CD4-positive, alpha-beta T cell (primary cell): ENCODE data around the gene PER1. TPM values are rescaled to one million over a fixed set of nuclear protein-coding genes. Genes with fewer than 3 reads are reported as not detected.

Experiments
- ATAC-seq: fragments of 200-7000 bp; cut with Tn5 transposase; one replicate; pipeline ENCODE4 v1.10.0; 2022; ENCODE audit warnings: mild to moderate bottlenecking; ENCODE audit not compliant: poor library complexity
- CTCF ChIA-PET: fragments of 350-600 bp; sonication (Branson Sonifier 250); formaldehyde crosslinking; loops from one replicate; lab custom pipeline; 2021; ENCODE audit warnings: antibody characterized with exemption, inconsistent platforms; lab: Charles Lee
- POLR2A ChIA-PET: fragments of 350-600 bp; sonication (Branson Sonifier 250); formaldehyde crosslinking; loops from one replicate; lab custom pipeline; 2021; ENCODE audit warnings: antibody characterized with exemption, inconsistent platforms; lab: Charles Lee
- DNase-seq, 14 experiments: peaks; one replicate each; pipeline ENCODE4 v3.0.0-alpha.2; 2013 to 2020; ENCODE audit warnings: mixed read lengths in 2 of 14
- H3K27ac ChIP-seq, 2 donors: one replicate each; pipeline versions ENCODE4 v1.5.1 to v1.7.0; 2013; ENCODE audit warnings: low read length in 2 of 2, low read depth in 1 of 2, mild to moderate bottlenecking in 1 of 2
- H3K27me3 ChIP-seq, 2 experiments: 1 replicate in 1 of 2; 2 replicates in 1 of 2; pipeline versions ENCODE4 v1.6.1 to v1.7.0; 2013; ENCODE audit warnings: low read length in 2 of 2, control low read depth in 1 of 2, mild to moderate bottlenecking in 1 of 2, moderate library complexity in 1 of 2; ENCODE audit not compliant: insufficient read depth in 2 of 2, control insufficient read depth in 1 of 2
- H3K36me3 ChIP-seq: one replicate; pipeline ENCODE4 v1.6.1; 2013; ENCODE audit warnings: low read length, control low read depth; ENCODE audit not compliant: insufficient read depth
- H3K4me1 ChIP-seq: one replicate; pipeline ENCODE4 v1.6.1; 2013; ENCODE audit warnings: low read length, control low read depth; ENCODE audit not compliant: insufficient read depth
- H3K4me3 ChIP-seq: one replicate; pipeline ENCODE4 v1.5.1; 2013; ENCODE audit warnings: mild to moderate bottlenecking, low read length, moderate library complexity
- H3K9me3 ChIP-seq, 2 experiments: 1 replicate in 1 of 2; 2 replicates in 1 of 2; pipeline versions ENCODE4 v1.6.1 to v1.7.0; 2013; ENCODE audit warnings: low read length in 2 of 2, mild to moderate bottlenecking in 2 of 2, control low read depth in 1 of 2, moderate library complexity in 1 of 2; ENCODE audit not compliant: control insufficient read depth in 1 of 2, insufficient read depth in 1 of 2
- H3K27ac Mint-ChIP-seq: one replicate; pipeline ENCODE4 v1.8.0; 2020; ENCODE audit warnings: mixed read lengths
- H3K27me3 Mint-ChIP-seq: one replicate; pipeline ENCODE4 v1.8.0; 2021; ENCODE audit warnings: mixed read lengths
- H3K36me3 Mint-ChIP-seq: one replicate; pipeline ENCODE4 v1.8.0; 2021; ENCODE audit warnings: low read depth, mixed read lengths
- H3K4me1 Mint-ChIP-seq: one replicate; pipeline ENCODE4 v1.8.0; 2021; ENCODE audit warnings: low read depth, mixed read lengths
- H3K4me3 Mint-ChIP-seq: one replicate; pipeline ENCODE4 v1.8.0; 2020; ENCODE audit warnings: mild to moderate bottlenecking, mixed read lengths
- H3K9me3 Mint-ChIP-seq: one replicate; pipeline ENCODE4 v1.8.0; 2020; ENCODE audit warnings: mixed read lengths
- intact Hi-C, 2 experiments: fragments of 100-400 bp; cut with DNase I in 1 of 2; cut with micrococcal nuclease in 1 of 2; formaldehyde crosslinking; loops; one replicate each; pipeline versions ENCODE4 v1.15.1 to v1.9.0; 2023 to 2025; cut with DNase I, micrococcal nuclease
- total RNA-seq, 174 experiments: library from RNA in 2 of 174; stranded (reverse) in 2 of 174; gene quantifications; one replicate each; pipeline ENCODE4 v1.2.3 and lab custom pipeline; 2021 to 2026
- TF ChIP-seq, protein P1 (sequence below): fragments of 200-600 bp; IDR thresholded peaks from one replicate; pipeline ENCODE4 v1.8.0; 2022; ENCODE audit warnings: antibody characterized with exemption, mild to moderate bottlenecking

Gene PER1
- total RNA-seq, 2 experiments from 2014 or later: 1,723 to 1,794 TPM

DNA sequence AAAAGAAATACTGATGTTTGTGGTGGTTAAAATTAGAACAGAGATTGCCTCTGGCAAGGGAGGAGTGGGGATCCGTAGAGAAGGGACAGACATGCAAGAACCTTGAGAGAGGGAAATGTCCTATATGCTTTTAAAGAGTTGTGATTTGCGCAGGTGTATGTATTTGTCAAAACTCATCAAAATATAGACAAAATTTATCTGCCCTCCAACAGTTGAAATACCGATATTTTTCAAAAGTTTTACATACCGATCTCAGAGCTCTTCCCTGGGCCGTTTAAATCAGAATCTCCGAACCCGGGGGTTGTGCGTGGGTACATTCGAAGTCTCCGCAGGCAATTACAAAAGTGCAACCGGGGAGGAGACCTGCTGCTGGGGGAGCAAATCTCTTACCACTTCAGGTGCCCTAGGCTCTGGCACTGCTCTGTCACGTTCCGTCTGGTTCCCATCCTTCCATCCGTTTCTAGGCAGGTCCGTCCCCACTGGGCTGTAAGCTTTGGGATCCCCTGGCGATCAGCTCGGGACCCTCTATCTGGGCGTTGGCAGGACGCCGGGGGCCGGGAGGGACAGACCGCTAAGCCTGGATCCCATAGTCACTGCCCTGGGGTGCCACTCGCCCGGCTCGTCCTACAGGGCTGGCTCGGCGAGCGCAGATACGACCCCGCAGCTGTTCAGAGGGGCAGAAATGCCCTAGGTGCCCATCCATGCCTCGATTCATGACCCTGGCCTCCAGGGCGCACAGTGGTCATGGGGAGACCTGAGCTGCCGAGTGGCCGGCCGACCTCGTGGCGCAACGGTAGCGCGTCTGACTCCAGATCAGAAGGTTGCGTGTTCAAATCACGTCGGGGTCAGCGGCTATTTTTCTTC, 33.6 kb upstream of the PER1 start:
- Mint-ChIP-seq H3K27ac (no peak overlapping the region), H3K4me1 (peaks cover 16% of the 10 kb centered on the region), H3K4me3 (no peak overlapping the region), H3K36me3 (peaks cover 3% of the 10 kb centered on the region), H3K9me3 (no peaks in the 10 kb centered on the region), H3K27me3 (no peaks in the 10 kb centered on the region)
- intact Hi-C loops: loop anchor here (1.0 to 5.0 kb wide), 9 partner anchors 10 to 67 kb away; partner anchors contain the start of genes CTC1 (in 1 of the 2), PFAS (in 1 of the 2) and TMEM107 (in 1 of the 2)
- Histone ChIP-seq H3K36me3 (no peaks in the 10 kb centered on the region), H3K4me1 (peaks cover 51% of the 10 kb centered on the region), H3K27ac (peak overlapping the region; percentile 65 to 76), H3K9me3 (no peaks in the 10 kb centered on the region), H3K27me3 (no peaks in the 10 kb centered on the region), H3K4me3 (peak overlapping the region; percentile 93)
- DNase-seq (peak; percentile 77 to 97 (median 91)), ATAC-seq (peak; percentile 8)
- ChIA-PET CTCF (interaction anchor here (0.8 to 4.7 kb wide), 8 partner anchors 9 to 66 kb away, joined by 3 to 30 read pairs (median 9); partner anchors contain the start of gene TMEM107), POLR2A (interaction anchor here (0.7 to 10.5 kb wide), 13 partner anchors 10 to 110 kb away, joined by 5 to 344 read pairs (median 28); partner anchors contain the start of genes ALOXE3, AURKB, CTC1 and HES7)
- TF ChIP-seq, protein P1, sequence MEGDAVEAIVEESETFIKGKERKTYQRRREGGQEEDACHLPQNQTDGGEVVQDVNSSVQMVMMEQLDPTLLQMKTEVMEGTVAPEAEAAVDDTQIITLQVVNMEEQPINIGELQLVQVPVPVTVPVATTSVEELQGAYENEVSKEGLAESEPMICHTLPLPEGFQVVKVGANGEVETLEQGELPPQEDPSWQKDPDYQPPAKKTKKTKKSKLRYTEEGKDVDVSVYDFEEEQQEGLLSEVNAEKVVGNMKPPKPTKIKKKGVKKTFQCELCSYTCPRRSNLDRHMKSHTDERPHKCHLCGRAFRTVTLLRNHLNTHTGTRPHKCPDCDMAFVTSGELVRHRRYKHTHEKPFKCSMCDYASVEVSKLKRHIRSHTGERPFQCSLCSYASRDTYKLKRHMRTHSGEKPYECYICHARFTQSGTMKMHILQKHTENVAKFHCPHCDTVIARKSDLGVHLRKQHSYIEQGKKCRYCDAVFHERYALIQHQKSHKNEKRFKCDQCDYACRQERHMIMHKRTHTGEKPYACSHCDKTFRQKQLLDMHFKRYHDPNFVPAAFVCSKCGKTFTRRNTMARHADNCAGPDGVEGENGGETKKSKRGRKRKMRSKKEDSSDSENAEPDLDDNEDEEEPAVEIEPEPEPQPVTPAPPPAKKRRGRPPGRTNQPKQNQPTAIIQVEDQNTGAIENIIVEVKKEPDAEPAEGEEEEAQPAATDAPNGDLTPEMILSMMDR: no peak

DNA sequence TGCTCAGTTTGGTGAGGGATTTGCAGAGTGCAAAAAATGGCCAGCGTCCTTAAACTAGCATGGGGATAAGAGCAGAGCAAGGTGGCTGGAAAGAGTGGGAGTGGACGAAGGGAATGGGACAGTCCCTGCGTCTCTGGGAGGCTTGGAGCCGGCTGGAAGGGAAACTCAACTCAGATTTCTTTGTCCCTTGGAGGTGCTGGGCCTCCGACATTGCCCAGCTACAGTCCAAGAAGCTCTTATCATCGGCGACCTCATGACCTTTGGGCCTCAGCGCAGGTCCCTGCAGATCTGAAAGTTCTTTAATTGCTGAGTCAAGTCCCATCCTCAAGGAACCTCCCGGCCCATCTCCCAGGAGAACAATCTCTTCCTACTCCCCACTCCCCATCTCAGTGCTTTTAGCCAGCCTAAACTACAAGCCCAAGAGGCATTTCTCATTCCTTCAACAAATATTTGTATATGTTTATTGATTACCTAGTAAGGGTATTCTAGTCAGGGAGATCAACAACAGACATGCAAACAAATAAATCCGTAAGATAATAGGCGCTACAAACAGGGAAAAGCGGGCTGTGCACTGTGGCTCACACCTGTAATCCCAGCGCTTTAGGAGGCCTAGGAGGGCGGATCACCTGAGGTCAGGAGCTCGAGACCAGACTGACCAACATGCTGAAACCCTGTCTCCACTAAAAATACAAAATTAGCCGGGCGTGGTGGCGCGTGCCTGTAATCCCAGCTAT, 25.0 kb upstream of the PER1 start:
- intact Hi-C loops: loop anchor here in 1 of 2 experiments (1.0 kb wide), 1 partner anchor 9 kb away; no protein-coding TSS in a partner anchor
- CTCF ChIA-PET: interaction anchor here (0.8 to 2.3 kb wide), 2 partner anchors 9 to 44 kb away, joined by 4 to 7 read pairs; no protein-coding TSS in a partner anchor

More for the DNA sequence above, 25.0 kb upstream of the PER1 start:
- no peak for ATAC-seq
- POLR2A ChIA-PET: interaction anchor here (0.9 to 6.7 kb wide), 5 partner anchors 9 to 71 kb away, joined by 5 to 419 read pairs (median 9); partner anchors contain the start of genes CTC1, PER1 and VAMP2
- peaks cover 9% of the 10 kb centered on the region for H3K36me3 Mint-ChIP-seq
- TF ChIP-seq, protein P1: no peak
- Histone ChIP-seq H3K9me3 (no peaks in the 10 kb centered on the region), H3K36me3 (no peaks in the 10 kb centered on the region), H3K27ac (peak overlapping the region; percentile 64 to 79), H3K4me1 (peaks cover 43% of the 10 kb centered on the region), H3K27me3 (no peaks in the 10 kb centered on the region), H3K4me3 (peak overlapping the region; percentile 70)
- H3K9me3 Mint-ChIP-seq: no peaks in the 10 kb centered on the region
- DNase-seq: peak in 1 of 14 experiments; percentile 16
- H3K4me1 Mint-ChIP-seq: peaks cover 55% of the 10 kb centered on the region
- H3K27ac Mint-ChIP-seq: peak overlapping the region; percentile 99
- H3K4me3 Mint-ChIP-seq: peak overlapping the region; percentile 90
- no peaks in the 10 kb centered on the region for H3K27me3 Mint-ChIP-seq
